Nephron progenitor cell (in vitro differentiated cells): ENCODE measurements around the gene ZNRF3.
A peak's percentile ranks its signal among the peaks of the same experiment; 100 is the strongest.

Experiments used
- DNase-seq: peaks from one replicate; pipeline ENCODE4 v3.0.0; 2021
- H3K27ac Mint-ChIP-seq: 2 replicates; pipeline ENCODE4 v1.8.0; 2021; ENCODE audit warnings: mild to moderate bottlenecking, moderate library complexity, mixed read lengths
- H3K27me3 Mint-ChIP-seq: 2 replicates; pipeline ENCODE4 v1.8.0; 2021; ENCODE audit warnings: mild to moderate bottlenecking, low read depth, mixed read lengths; ENCODE audit not compliant: poor library complexity
- H3K36me3 Mint-ChIP-seq: 2 replicates; pipeline ENCODE4 v1.8.0; 2021; ENCODE audit warnings: low read depth, mixed read lengths
- H3K4me1 Mint-ChIP-seq: 2 replicates; pipeline ENCODE4 v1.8.0; 2021; ENCODE audit warnings: mixed read lengths
- H3K4me3 Mint-ChIP-seq: 2 replicates; pipeline ENCODE4 v1.8.0; 2021; ENCODE audit warnings: mild to moderate bottlenecking, moderate library complexity, mixed read lengths
- H3K9me3 Mint-ChIP-seq: 2 replicates; pipeline ENCODE4 v1.8.0; 2021; ENCODE audit warnings: mild to moderate bottlenecking, moderate library complexity, mixed read lengths
- TF ChIP-seq, protein P1 (sequence below): fragments of 200-600 bp; sonication (generic); IDR thresholded peaks from 2 replicates; pipeline ENCODE4 v1.5.0; 2021; ENCODE audit warnings: antibody characterized with exemption

Gene ZNRF3

DNA sequence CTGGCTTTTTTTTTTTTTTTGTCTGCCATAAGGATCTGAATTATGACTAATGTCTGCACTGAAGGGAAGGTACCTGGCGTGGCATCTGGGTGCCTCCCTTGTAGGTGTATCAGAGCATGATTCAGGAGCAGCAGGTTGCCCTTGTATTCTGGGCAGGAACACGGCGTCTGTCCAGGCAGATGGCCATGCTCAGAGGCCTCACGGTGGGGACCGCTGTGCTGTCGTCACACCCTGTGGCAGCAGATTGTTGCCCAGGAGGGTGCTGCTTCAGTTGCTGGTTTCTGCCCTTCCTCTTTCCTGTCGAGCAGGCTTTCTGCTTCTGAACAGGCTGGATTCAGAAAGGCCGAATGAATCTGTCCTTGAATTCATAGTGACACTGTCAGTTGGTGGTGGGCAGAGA, 11.0 kb downstream of the ZNRF3 start:
- DNase-seq, result no peak
- Mint-ChIP-seq H3K4me3 (no peak overlapping the region), H3K27ac (peak overlapping the region; percentile 29), H3K4me1 (peaks cover 61% of the 10 kb centered on the region), H3K27me3 (no peaks in the 10 kb centered on the region), H3K9me3 (no peaks in the 10 kb centered on the region), H3K36me3 (no peaks in the 10 kb centered on the region)
- TF ChIP-seq, protein P1, sequence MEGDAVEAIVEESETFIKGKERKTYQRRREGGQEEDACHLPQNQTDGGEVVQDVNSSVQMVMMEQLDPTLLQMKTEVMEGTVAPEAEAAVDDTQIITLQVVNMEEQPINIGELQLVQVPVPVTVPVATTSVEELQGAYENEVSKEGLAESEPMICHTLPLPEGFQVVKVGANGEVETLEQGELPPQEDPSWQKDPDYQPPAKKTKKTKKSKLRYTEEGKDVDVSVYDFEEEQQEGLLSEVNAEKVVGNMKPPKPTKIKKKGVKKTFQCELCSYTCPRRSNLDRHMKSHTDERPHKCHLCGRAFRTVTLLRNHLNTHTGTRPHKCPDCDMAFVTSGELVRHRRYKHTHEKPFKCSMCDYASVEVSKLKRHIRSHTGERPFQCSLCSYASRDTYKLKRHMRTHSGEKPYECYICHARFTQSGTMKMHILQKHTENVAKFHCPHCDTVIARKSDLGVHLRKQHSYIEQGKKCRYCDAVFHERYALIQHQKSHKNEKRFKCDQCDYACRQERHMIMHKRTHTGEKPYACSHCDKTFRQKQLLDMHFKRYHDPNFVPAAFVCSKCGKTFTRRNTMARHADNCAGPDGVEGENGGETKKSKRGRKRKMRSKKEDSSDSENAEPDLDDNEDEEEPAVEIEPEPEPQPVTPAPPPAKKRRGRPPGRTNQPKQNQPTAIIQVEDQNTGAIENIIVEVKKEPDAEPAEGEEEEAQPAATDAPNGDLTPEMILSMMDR, result no peak

GRCh38 chr22:28894807-28895206, 11.4 kb downstream of the ZNRF3 start:
- H3K27ac Mint-ChIP-seq, result peak overlapping the region; percentile 61
- H3K4me1 Mint-ChIP-seq, result peaks cover 60% of the 10 kb centered on the region
- TF ChIP-seq, protein P1, result no peak
- no peak overlapping the region for H3K4me3 Mint-ChIP-seq
- no peak for DNase-seq
- H3K9me3 Mint-ChIP-seq, result no peaks in the 10 kb centered on the region
- no peaks in the 10 kb centered on the region for H3K36me3 Mint-ChIP-seq
- H3K27me3 Mint-ChIP-seq, result no peaks in the 10 kb centered on the region

DNA sequence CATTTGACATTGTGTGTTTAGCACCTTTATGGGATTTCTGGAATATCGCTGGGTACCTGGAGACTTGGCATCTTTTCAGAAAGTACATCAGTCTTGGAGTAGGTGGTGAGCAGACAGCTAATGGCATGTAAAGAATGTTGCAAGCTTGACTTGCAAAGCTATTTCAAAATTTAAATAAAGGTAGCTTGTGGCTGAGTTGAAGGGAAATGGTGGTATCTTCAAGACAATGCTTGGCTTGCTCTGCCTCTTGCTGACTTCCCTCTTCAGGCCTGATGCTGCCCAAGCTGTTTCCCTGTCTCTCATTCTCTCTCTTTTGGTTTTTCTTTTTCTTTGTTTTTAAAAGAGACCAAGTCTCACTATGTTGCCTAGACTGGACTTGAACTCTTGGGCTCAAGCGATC, 13.2 kb downstream of the ZNRF3 start:
- no peak for DNase-seq
- Mint-ChIP-seq H3K4me1 (peaks cover 53% of the 10 kb centered on the region), H3K27me3 (no peaks in the 10 kb centered on the region), H3K36me3 (peaks cover 5% of the 10 kb centered on the region), H3K27ac (peak overlapping the region; percentile 86), H3K4me3 (no peak overlapping the region), H3K9me3 (no peaks in the 10 kb centered on the region)
- TF ChIP-seq, protein P1, result no peak

DNA sequence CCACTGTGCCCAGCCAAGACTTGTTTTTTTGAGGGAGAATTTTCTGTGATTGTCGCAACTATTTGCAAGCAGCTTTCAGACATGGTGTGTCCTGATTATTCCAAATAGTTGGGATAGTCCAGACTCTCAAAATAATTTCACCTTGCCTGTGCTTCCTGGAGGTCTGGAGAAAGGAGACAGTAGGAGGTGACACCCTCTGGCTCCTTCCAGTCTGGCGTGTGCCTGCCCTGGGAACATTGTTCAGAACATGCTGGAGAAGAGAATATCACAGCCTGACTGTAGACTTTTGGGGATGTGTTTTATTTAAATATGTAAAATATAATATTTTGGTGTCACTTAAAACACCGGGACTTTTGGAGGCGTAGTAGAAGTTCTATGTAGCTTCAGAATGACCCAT, 14.9 kb downstream of the ZNRF3 start:
- no peaks in the 10 kb centered on the region for H3K27me3 Mint-ChIP-seq
- DNase-seq, result no peak
- peaks cover 5% of the 10 kb centered on the region for H3K36me3 Mint-ChIP-seq
- H3K27ac Mint-ChIP-seq, result peak overlapping the region; percentile 32
- TF ChIP-seq, protein P1, result no peak
- no peak overlapping the region for H3K4me3 Mint-ChIP-seq
- peaks cover 48% of the 10 kb centered on the region for H3K4me1 Mint-ChIP-seq
- H3K9me3 Mint-ChIP-seq, result no peaks in the 10 kb centered on the region

DNA sequence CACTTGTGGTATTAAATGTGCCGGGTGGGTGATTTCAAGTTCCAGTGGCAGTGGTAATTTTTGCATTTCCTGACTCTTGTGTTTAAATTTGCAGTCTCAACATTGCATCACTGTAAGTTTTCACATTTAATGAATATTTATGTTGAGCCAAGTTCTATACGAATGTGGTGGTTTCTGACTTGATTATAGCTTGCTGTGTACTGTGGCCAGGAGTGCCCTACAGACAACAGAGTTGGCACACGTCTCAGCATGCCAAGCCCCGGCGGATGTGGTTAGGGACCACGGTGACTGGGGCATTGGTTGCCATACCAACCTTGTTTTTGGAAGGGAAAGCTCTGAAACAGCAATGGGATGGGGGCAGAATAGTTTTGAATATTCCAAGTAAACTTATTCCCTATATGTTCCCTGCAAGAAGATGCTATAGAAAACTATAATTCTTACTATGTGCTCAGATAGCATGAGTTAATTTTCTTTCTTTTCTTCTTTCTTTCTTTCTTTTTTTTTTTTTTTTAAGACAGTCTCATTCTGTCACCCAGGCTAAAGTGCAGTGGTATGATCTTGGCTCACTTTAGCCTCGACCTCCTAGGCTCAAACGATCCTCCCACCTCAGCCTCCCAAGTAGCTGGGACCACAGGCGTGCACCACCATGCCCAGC, 16.0 kb downstream of the ZNRF3 start:
- Mint-ChIP-seq H3K27ac (peak overlapping the region; percentile 42), H3K27me3 (no peaks in the 10 kb centered on the region), H3K36me3 (peaks cover 5% of the 10 kb centered on the region), H3K4me1 (peaks cover 58% of the 10 kb centered on the region), H3K4me3 (no peak overlapping the region), H3K9me3 (no peaks in the 10 kb centered on the region)
- TF ChIP-seq, protein P1, result no peak
- DNase-seq, result no peak

- Mint-ChIP-seq H3K4me3 (no peak overlapping the region), H3K27me3 (no peaks in the 10 kb centered on the region), H3K4me1 (peaks cover 61% of the 10 kb centered on the region), H3K9me3 (no peaks in the 10 kb centered on the region), H3K27ac (peak overlapping the region; percentile 42), H3K36me3 (peaks cover 5% of the 10 kb centered on the region)
- TF ChIP-seq, protein P1, result no peak
- no peak for DNase-seq
Observed at GRCh38 chr22:28900379-28900925, 17.1 kb downstream of the ZNRF3 start.
